ENCODE results near the gene OOSP4B.

GRCh38 chr11:60056349-60056969, 39.5 kb downstream of the OOSP4B start, which contains the start of gene MS4A3:
- TF ChIP-seq CTCF (IDR thresholded peaks at IDR 0.05) (no peak), POLR2A (IDR thresholded peaks at IDR 0.05) (no peak)

Measured in adrenal gland (tissue), 5 donors.